Smooth muscle cell (in vitro differentiated cells): ENCODE data around the gene MAGI1. TPM values are rescaled to one million over a fixed set of nuclear protein-coding genes. Genes with fewer than 3 reads are reported as not detected.

Source experiments
- DNase-seq: peaks from one replicate; lab custom pipeline; 2025; ENCODE audit not compliant: unreplicated experiment; lab: John Stamatoyannopoulos, UW
- H2AFZ ChIP-seq: fragments of 200-600 bp; sonication (generic); 2 replicates; pipeline ENCODE4 v1.6.0; 2016; ENCODE audit warnings: antibody characterized with exemption, low read depth, mild to moderate bottlenecking
- H3F3A ChIP-seq: fragments of 200-600 bp; sonication (generic); 2 replicates; pipeline ENCODE4 v1.6.0; 2017; ENCODE audit warnings: antibody characterized with exemption, low read depth
- H3K27ac ChIP-seq: fragments of 200-600 bp; sonication (generic); 2 replicates; pipeline ENCODE4 v1.5.1; 2016; ENCODE audit warnings: low read depth, mild to moderate bottlenecking
- H3K27me3 ChIP-seq: fragments of 200-600 bp; sonication (generic); 2 replicates; pipeline ENCODE4 v1.6.1; 2016; ENCODE audit warnings: low read depth, mild to moderate bottlenecking
- H3K36me3 ChIP-seq: fragments of 200-600 bp; sonication (generic); 2 replicates; pipeline ENCODE4 v1.5.1; 2016; ENCODE audit warnings: low read depth
- H3K4me1 ChIP-seq: fragments of 200-600 bp; sonication (generic); 2 replicates; pipeline ENCODE4 v1.5.1; 2016; ENCODE audit warnings: low read depth
- H3K4me2 ChIP-seq: fragments of 200-600 bp; sonication (generic); 2 replicates; pipeline ENCODE4 v1.6.0; 2016; ENCODE audit warnings: mild to moderate bottlenecking
- H3K4me3 ChIP-seq: fragments of 200-600 bp; sonication (generic); 2 replicates; pipeline ENCODE4 v1.5.1; 2016; ENCODE audit warnings: mild to moderate bottlenecking
- H3K79me2 ChIP-seq: fragments of 200-600 bp; sonication (generic); 2 replicates; pipeline ENCODE4 v1.6.0; 2016; ENCODE audit warnings: low read depth, mild to moderate bottlenecking
- H3K9ac ChIP-seq: fragments of 200-600 bp; sonication (generic); 2 replicates; pipeline ENCODE4 v1.6.0; 2016; ENCODE audit warnings: low read depth
- H3K9me3 ChIP-seq: fragments of 200-600 bp; sonication (generic); replicated peaks from 2 replicates; pipeline ENCODE4 v1.5.1; 2016; ENCODE audit warnings: low read depth
- H4K20me1 ChIP-seq: fragments of 200-600 bp; sonication (generic); 2 replicates; pipeline ENCODE4 v1.6.0; 2016; ENCODE audit warnings: low read depth
- WGBS: methylation state at CpG from one replicate; pipeline ENCODE4 v1.1.7; 2016; ENCODE audit warnings: low lambda C conversion rate; 5-methylcytosine and 5-hydroxymethylcytosine counted together
- polyA plus RNA-seq: library from polyadenylated mRNA; unstranded; fragments of >200 nt; fragmentation: Nextera tagmentation; extraction: Ambion mirVana; gene quantifications from 2 replicates; pipeline ENCODE4 v1.2.1, GENCODE V29; 2016
- total RNA-seq: library from RNA; depleted of rRNA; stranded (reverse); fragments of >200 nt; gene quantifications from 2 replicates; pipeline ENCODE4 v1.2.3, GENCODE V29; 2014
- TF ChIP-seq, protein P1 (sequence below): fragments of 200-600 bp; sonication (generic); IDR thresholded peaks from 2 replicates; pipeline ENCODE4 v1.5.1; 2017; ENCODE audit warnings: borderline replicate concordance, mild to moderate bottlenecking, antibody characterized with exemption; ENCODE audit not compliant: insufficient read depth, poor library complexity, severe bottlenecking

MAGI1 gene
- total and polyA plus RNA-seq, 2 experiments from 2014 or later: 9.9 to 23.3 TPM

- peak overlapping the region; percentile 92 for H3K27ac ChIP-seq
- no peaks in the 10 kb centered on the region for H3K27me3 ChIP-seq
- no peaks in the 10 kb centered on the region for H3K9me3 ChIP-seq
- no peak for DNase-seq
- H3K4me3 ChIP-seq: peak overlapping the region; percentile 91
- peaks cover 12% of the 10 kb centered on the region for H3F3A ChIP-seq
- peak overlapping the region; percentile 92 for H3K4me2 ChIP-seq
- peak overlapping the region; percentile 58 for H3K9ac ChIP-seq
- peaks cover 24% of the 10 kb centered on the region for H3K4me1 ChIP-seq
- TF ChIP-seq, protein P1, sequence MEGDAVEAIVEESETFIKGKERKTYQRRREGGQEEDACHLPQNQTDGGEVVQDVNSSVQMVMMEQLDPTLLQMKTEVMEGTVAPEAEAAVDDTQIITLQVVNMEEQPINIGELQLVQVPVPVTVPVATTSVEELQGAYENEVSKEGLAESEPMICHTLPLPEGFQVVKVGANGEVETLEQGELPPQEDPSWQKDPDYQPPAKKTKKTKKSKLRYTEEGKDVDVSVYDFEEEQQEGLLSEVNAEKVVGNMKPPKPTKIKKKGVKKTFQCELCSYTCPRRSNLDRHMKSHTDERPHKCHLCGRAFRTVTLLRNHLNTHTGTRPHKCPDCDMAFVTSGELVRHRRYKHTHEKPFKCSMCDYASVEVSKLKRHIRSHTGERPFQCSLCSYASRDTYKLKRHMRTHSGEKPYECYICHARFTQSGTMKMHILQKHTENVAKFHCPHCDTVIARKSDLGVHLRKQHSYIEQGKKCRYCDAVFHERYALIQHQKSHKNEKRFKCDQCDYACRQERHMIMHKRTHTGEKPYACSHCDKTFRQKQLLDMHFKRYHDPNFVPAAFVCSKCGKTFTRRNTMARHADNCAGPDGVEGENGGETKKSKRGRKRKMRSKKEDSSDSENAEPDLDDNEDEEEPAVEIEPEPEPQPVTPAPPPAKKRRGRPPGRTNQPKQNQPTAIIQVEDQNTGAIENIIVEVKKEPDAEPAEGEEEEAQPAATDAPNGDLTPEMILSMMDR: no peak
- H2AFZ ChIP-seq: peak overlapping the region; percentile 75
- peaks cover 27% of the 10 kb centered on the region for H3K79me2 ChIP-seq
- under 1% methylated on average over 16 of the region's 20 CpGs for WGBS
- H4K20me1 ChIP-seq: peaks cover 23% of the 10 kb centered on the region
- no peaks in the 10 kb centered on the region for H3K36me3 ChIP-seq
Measured at GRCh38 chr3:66039590-66039887, 821 bp upstream of the MAGI1 start.

DNA sequence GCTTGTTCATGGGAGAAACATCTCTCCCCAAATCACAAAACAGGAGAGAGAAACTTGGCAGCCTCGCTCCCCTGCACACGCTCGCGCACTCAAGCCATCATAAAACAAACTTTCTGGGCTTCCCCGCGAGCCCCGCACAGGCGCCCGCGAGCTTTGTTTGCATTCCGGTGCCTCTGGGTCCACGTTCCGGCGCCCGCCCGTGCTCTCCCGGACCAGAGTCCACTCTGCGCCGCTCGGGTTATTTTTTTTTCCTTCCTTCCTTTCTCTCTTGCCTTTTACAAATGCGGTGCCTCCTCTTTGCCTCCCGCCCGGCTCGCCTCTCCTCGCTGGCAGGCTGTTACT, 363 bp downstream of the MAGI1 start:
- H4K20me1 ChIP-seq: peaks cover 35% of the 10 kb centered on the region
- H3K9ac ChIP-seq: peak overlapping the region; percentile 86
- peak overlapping the region; percentile 92 for H3K27ac ChIP-seq
- peak overlapping the region; percentile 91 for H3K4me3 ChIP-seq
- DNase-seq: no peak
- no peaks in the 10 kb centered on the region for H3K36me3 ChIP-seq
- peak overlapping the region; percentile 92 for H3K4me2 ChIP-seq
- peak overlapping the region; percentile 75 for H2AFZ ChIP-seq
- no peaks in the 10 kb centered on the region for H3K9me3 ChIP-seq
- H3K4me1 ChIP-seq: peaks cover 24% of the 10 kb centered on the region
- under 1% methylated on average over 25 of the region's 25 CpGs for WGBS
- peaks cover 39% of the 10 kb centered on the region for H3K79me2 ChIP-seq
- H3K27me3 ChIP-seq: no peaks in the 10 kb centered on the region
- peaks cover 12% of the 10 kb centered on the region for H3F3A ChIP-seq
- TF ChIP-seq, protein P1: no peak

GRCh38 chr3:66037986-66038369, 740 bp downstream of the MAGI1 start:
- peak overlapping the region; percentile 91 for H3K4me3 ChIP-seq
- peak overlapping the region; percentile 92 for H3K4me2 ChIP-seq
- TF ChIP-seq, protein P1: no peak
- peaks cover 43% of the 10 kb centered on the region for H3K79me2 ChIP-seq
- no peaks in the 10 kb centered on the region for H3K27me3 ChIP-seq
- peak overlapping the region; percentile 75 for H2AFZ ChIP-seq
- peaks cover 39% of the 10 kb centered on the region for H4K20me1 ChIP-seq
- peak overlapping the region; percentile 86 for H3K9ac ChIP-seq
- 2% methylated on average over 31 of the region's 31 CpGs for WGBS
- peak overlapping the region; percentile 92 for H3K27ac ChIP-seq
- H3F3A ChIP-seq: peaks cover 12% of the 10 kb centered on the region
- DNase-seq: no peak
- H3K36me3 ChIP-seq: no peaks in the 10 kb centered on the region
- H3K4me1 ChIP-seq: peaks cover 24% of the 10 kb centered on the region
- no peaks in the 10 kb centered on the region for H3K9me3 ChIP-seq

GRCh38 chr3:66037330-66037985, 1.3 kb downstream of the MAGI1 start:
- H3F3A ChIP-seq: peaks cover 12% of the 10 kb centered on the region
- H3K27me3 ChIP-seq: no peaks in the 10 kb centered on the region
- TF ChIP-seq, protein P1: peak; percentile 11
- H3K9ac ChIP-seq: peak overlapping the region; percentile 86
- H4K20me1 ChIP-seq: peaks cover 41% of the 10 kb centered on the region
- no peaks in the 10 kb centered on the region for H3K9me3 ChIP-seq
- H3K4me2 ChIP-seq: peak overlapping the region; percentile 92
- peaks cover 48% of the 10 kb centered on the region for H3K79me2 ChIP-seq
- no peaks in the 10 kb centered on the region for H3K36me3 ChIP-seq
- peak overlapping the region; percentile 92 for H3K27ac ChIP-seq
- H3K4me1 ChIP-seq: peaks cover 24% of the 10 kb centered on the region
- peak overlapping the region; percentile 75 for H2AFZ ChIP-seq
- WGBS: under 1% methylated on average over 33 of the region's 33 CpGs
- no peak for DNase-seq
- H3K4me3 ChIP-seq: peak overlapping the region; percentile 91
